ENCODE measurements around the gene ANKRD6.

Gene ANKRD6

GRCh38 chr6:89494131-89494793 lies 61.3 kb downstream of the ANKRD6 start:
- CTCF ChIA-PET, result no interaction called here
- DNase-seq (ENCODE audit: extremely low spot score), result no peak
- POLR2A ChIA-PET, result no interaction called here
- TF ChIP-seq CTCF (IDR thresholded peaks at IDR 0.05; ENCODE audit: control extremely low read depth, extremely low read depth, low read depth, missing control alignments), result no peak

- ChIA-PET CTCF (no interaction called here), POLR2A (no interaction called here)
- no peak for TF ChIP-seq CTCF (IDR thresholded peaks at IDR 0.05; ENCODE audit: control extremely low read depth, extremely low read depth, low read depth, missing control alignments)
- no peak for DNase-seq (ENCODE audit: extremely low spot score)
These were observed 63.1 kb downstream of the ANKRD6 start for GRCh38 chr6:89495961-89496535.

GRCh38 chr6:89500611-89501010 lies 67.7 kb downstream of the ANKRD6 start:
- ChIA-PET CTCF (interaction anchor here (1.4 kb wide), 1 partner anchor 128 kb away, joined by 3 read pairs; no protein-coding TSS in a partner anchor), POLR2A (no interaction called here)
- no peak for TF ChIP-seq CTCF (IDR thresholded peaks at IDR 0.05; ENCODE audit: control extremely low read depth, extremely low read depth, low read depth, missing control alignments)
- no peak for DNase-seq (ENCODE audit: extremely low spot score)

- ChIA-PET CTCF (interaction anchor here (1.4 kb wide), 1 partner anchor 129 kb away, joined by 3 read pairs; no protein-coding TSS in a partner anchor), POLR2A (no interaction called here)
- DNase-seq (ENCODE audit: extremely low spot score), result no peak
- TF ChIP-seq CTCF (IDR thresholded peaks at IDR 0.05; ENCODE audit: control extremely low read depth, extremely low read depth, low read depth, missing control alignments), result no peak
These were observed 68.3 kb downstream of the ANKRD6 start for GRCh38 chr6:89501222-89501621.

- POLR2A ChIA-PET, result no interaction called here
- DNase-seq (ENCODE audit: extremely low spot score), result no peak
- CTCF ChIA-PET, result no interaction called here
- no peak for TF ChIP-seq CTCF (IDR thresholded peaks at IDR 0.05; ENCODE audit: control extremely low read depth, extremely low read depth, low read depth, missing control alignments)
These were observed 68.8 kb downstream of the ANKRD6 start for GRCh38 chr6:89501753-89502152.

GRCh38 chr6:89503641-89504040 lies 70.7 kb downstream of the ANKRD6 start:
- no peak for DNase-seq (ENCODE audit: extremely low spot score)
- ChIA-PET POLR2A (no interaction called here), CTCF (interaction anchor here (1.1 kb wide), 1 partner anchor 35 kb away, joined by 3 read pairs; no protein-coding TSS in a partner anchor)
- TF ChIP-seq CTCF (IDR thresholded peaks at IDR 0.05; ENCODE audit: control extremely low read depth, extremely low read depth, low read depth, missing control alignments), result no peak

All from GM10248 (cell line).